H1 (cell line): ENCODE data around the gene PRICKLE2. TPM values are rescaled to one million over a fixed set of nuclear protein-coding genes. Genes with fewer than 3 reads are reported as not detected.

Source experiments
- CHD7 ChIP-seq: fragments of 300-600 bp; sonication (generic); IDR thresholded peaks from 2 replicates; pipeline ENCODE4 v1.7.1; 2012; ENCODE audit warnings: low read length, moderate library complexity, mild to moderate bottlenecking, inconsistent platforms; ENCODE audit not compliant: insufficient replicate concordance
- CTBP2 ChIP-seq: IDR thresholded peaks from 2 replicates; pipeline ENCODE4 v1.7.0; 2011; ENCODE audit warnings: borderline replicate concordance, mild to moderate bottlenecking, moderate library complexity, mixed read lengths, low read length; ENCODE audit not compliant: insufficient read depth, insufficient read length
- EZH2 ChIP-seq: fragments of 200-600 bp; sonication (generic); IDR thresholded peaks from 2 replicates; pipeline ENCODE4 v1.7.1; 2012; ENCODE audit warnings: low read depth, mild to moderate bottlenecking, moderate library complexity, low read length, inconsistent platforms; ENCODE audit not compliant: severe bottlenecking
- HDAC2 ChIP-seq, 2 experiments: fragments of 300-600 bp in 1 of 2; sonication (generic) in 1 of 2; IDR thresholded peaks; 2 replicates each; pipeline ENCODE4 v1.6.1; 2011 to 2012; ENCODE audit warnings: low read depth in 2 of 2, low read length in 2 of 2, mild to moderate bottlenecking in 2 of 2, moderate library complexity in 2 of 2, borderline replicate concordance in 1 of 2, inconsistent platforms in 1 of 2
- RBBP5 ChIP-seq: IDR thresholded peaks from 2 replicates; pipeline ENCODE4 v1.7.1; 2012; ENCODE audit warnings: low read depth, mild to moderate bottlenecking, inconsistent platforms, low read length, moderate library complexity, borderline replicate concordance
- SUZ12 ChIP-seq: fragments of 200-600 bp; sonication (generic); IDR thresholded peaks from 2 replicates; pipeline ENCODE4 v1.6.1; 2012; ENCODE audit warnings: mild to moderate bottlenecking, inconsistent platforms, low read length, moderate library complexity, mixed read lengths
- polyA plus RNA-seq, 7 experiments: library from polyadenylated mRNA; depleted of rRNA in 3 of 7; stranded (reverse) in 5 of 7; unstranded in 2 of 7; fragments of >200 nt in 5 of 7; fragments of 200-250 nt in 2 of 7; gene quantifications; 1 replicate in 5 of 7; 2 replicates in 1 of 7; 4 replicates in 1 of 7; pipeline versions ENCODE4 v1.2.1 to v1.2.3, GENCODE V29; 2011 to 2013; ENCODE audit warnings: missing spikeins in 2 of 7, mixed read lengths in 2 of 7
- total RNA-seq: library from RNA; stranded (reverse); fragmentation: NEBNext Ultra II Directional; extraction: Animal tissue kit (Norgen Biotek cat#: 25700); gene quantifications from 2 replicates; pipeline ENCODE4 v1.2.1, GENCODE V29; 2021
- TF ChIP-seq, protein P1 (sequence below), 3 experiments: IDR thresholded peaks; 1 replicate in 2 of 3; 2 replicates in 1 of 3; pipeline versions ENCODE4 v1.5.1 to v1.6.1; 2011; ENCODE audit warnings: low read length in 3 of 3, mild to moderate bottlenecking in 3 of 3, inconsistent platforms in 2 of 3, low read depth in 1 of 3, moderate library complexity in 1 of 3; ENCODE audit not compliant: insufficient read depth in 1 of 3; ENCODE audit errors: control extremely low read depth in 1 of 3

Gene PRICKLE2
- total and polyA plus RNA-seq, 2 of the 8 experiments (the other 6 are each of a cell fraction or from before 2014, with no cell fraction given), result 2.9 to 8.0 TPM

- TF ChIP-seq RBBP5, result no peak
- no peak for TF ChIP-seq SUZ12
- TF ChIP-seq CTBP2, result no peak
- no peak for TF ChIP-seq HDAC2 (IDR thresholded peaks at IDR 0.05; ENCODE audit: borderline replicate concordance in 1 of 2, low read depth in 2 of 2, low read length in 2 of 2)
- TF ChIP-seq CHD7, result no peak
- TF ChIP-seq EZH2, result no peak
- TF ChIP-seq, protein P1, sequence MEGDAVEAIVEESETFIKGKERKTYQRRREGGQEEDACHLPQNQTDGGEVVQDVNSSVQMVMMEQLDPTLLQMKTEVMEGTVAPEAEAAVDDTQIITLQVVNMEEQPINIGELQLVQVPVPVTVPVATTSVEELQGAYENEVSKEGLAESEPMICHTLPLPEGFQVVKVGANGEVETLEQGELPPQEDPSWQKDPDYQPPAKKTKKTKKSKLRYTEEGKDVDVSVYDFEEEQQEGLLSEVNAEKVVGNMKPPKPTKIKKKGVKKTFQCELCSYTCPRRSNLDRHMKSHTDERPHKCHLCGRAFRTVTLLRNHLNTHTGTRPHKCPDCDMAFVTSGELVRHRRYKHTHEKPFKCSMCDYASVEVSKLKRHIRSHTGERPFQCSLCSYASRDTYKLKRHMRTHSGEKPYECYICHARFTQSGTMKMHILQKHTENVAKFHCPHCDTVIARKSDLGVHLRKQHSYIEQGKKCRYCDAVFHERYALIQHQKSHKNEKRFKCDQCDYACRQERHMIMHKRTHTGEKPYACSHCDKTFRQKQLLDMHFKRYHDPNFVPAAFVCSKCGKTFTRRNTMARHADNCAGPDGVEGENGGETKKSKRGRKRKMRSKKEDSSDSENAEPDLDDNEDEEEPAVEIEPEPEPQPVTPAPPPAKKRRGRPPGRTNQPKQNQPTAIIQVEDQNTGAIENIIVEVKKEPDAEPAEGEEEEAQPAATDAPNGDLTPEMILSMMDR (IDR thresholded peaks at IDR 0.05; ENCODE audit: control extremely low read depth in 1 of 3, insufficient read depth in 1 of 3, low read depth in 1 of 3, low read length in 3 of 3), result no peak
Observed at GRCh38 chr3:64222501-64223111, 2.7 kb downstream of the PRICKLE2 start (continued).
